Measurements from ENCODE around the gene KHDRBS1. TPM values are rescaled to one million over a fixed set of nuclear protein-coding genes. Genes with fewer than 3 reads are reported as not detected.

Gene KHDRBS1
- total and polyA plus RNA-seq, 2 of the 13 experiments (the other 11 are each of a cell fraction or from before 2014, with no cell fraction given), result 25.1 to 39.0 TPM

DNA sequence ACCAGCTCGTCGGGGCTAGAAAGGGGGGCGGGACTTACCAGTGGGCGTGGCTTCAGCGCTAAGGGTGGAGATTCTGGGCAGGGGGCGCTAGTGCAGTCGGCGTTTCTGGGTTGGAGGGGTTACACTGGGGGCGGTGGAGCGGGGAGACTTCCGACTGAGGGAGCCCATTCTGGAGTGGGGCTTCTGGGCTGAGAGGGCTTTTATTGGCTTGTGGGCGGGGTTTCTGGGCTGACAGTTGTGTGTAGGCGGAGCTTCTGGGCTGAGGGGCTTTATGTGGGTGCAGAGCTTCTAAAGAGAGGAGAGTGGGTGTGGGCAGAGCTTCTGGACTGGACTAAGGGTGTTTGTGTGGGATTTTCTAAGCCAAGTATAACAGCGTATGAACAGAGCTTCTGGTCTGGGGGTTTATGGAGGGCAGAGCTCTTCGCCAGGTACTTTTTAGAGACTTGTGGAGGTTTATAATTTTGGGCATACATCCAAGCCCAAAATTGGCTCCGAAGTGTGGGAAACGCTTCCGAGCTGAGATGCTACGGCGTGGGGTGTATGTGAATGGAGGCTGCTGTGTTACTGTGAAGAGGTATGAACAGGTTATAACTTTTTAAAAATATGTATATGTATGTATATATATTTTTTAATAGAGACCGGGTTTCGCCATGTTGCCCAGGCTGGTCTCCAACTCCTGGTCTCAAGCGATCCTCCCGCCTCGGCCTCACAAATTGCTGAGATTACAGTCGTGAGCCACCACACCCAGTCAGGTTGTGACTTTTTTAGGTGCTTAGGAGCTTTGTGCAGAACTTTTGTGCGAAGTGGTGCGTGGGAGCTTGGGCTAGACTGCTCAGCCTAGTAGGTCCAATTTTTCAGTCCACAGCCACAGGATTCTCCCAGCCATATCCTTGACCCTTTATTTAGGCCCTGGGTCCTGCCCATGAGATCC is 59.9 kb downstream of the KHDRBS1 start (continued):
- TF ChIP-seq SP5 (CRISPR knock-in tag; IDR thresholded peaks at IDR 0.05; ENCODE audit: borderline replicate concordance, low read depth) (no peak), ZNF496 (CRISPR knock-in tag; IDR thresholded peaks at IDR 0.05; ENCODE audit: insufficient replicate concordance) (no peak), PCBP1 (IDR thresholded peaks at IDR 0.05; ENCODE audit: borderline replicate concordance, low read depth, low read length) (no peak)
- TF ChIP-seq, protein P1, sequence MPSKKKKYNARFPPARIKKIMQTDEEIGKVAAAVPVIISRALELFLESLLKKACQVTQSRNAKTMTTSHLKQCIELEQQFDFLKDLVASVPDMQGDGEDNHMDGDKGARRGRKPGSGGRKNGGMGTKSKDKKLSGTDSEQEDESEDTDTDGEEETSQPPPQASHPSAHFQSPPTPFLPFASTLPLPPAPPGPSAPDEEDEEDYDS (CRISPR knock-in tag; IDR thresholded peaks at IDR 0.05), result peak; percentile 84

DNA sequence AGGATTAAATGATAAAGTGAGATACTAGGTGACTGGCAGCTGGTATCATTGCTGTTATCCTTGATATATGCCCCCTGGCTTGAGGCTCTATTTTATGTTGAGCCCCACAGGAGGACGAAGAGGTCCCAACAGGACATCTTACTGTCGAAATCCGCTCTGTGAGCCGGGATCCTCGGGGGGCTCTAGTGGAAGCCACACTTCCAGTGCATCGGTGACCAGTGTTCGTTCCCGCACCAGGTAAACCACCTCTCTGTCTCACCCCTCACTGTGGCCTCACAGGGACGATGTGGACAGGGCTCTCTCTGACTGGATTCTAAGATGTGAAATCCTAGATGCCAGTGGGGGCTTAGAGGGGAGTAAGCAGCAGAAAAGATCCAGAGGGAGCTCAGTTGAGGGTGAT is 61.2 kb downstream of the KHDRBS1 start:
- H3K79me2 ChIP-seq (ENCODE audit: insufficient read depth, low read length), result peaks cover 4% of the 10 kb centered on the region
- WGBS (ENCODE audit: low lambda C conversion rate), result 96% methylated on average over 8 of the region's 9 CpGs

More for the DNA sequence above, 61.2 kb downstream of the KHDRBS1 start:
- H3K4me3 ChIP-seq (replicated peaks in 1 of 3; ENCODE audit: insufficient read depth in 1 of 3, low read depth in 2 of 3, low read length in 3 of 3), result no peak overlapping the region
- no peak overlapping the region for H3K27ac ChIP-seq (ENCODE audit: extremely low read length, insufficient read depth, low read length)
- H3K4me2 ChIP-seq (ENCODE audit: low read depth, low read length), result no peak overlapping the region
- intact Hi-C loops (cut with micrococcal nuclease; ENCODE audit: unreplicated experiment), result loop anchor here (5.0 kb wide), 1 partner anchor 32 kb away; the partner anchor contains the start of gene KPNA6
- TF ChIP-seq ZEB1 (IDR thresholded peaks at IDR 0.05; ENCODE audit: insufficient replicate concordance, low read depth) (no peak), MATR3 (CRISPR knock-in tag; IDR thresholded peaks at IDR 0.05) (no peak), KLF12 (CRISPR knock-in tag; IDR thresholded peaks at IDR 0.05; ENCODE audit: borderline replicate concordance) (no peak), ZNF33A (CRISPR knock-in tag; IDR thresholded peaks at IDR 0.05; ENCODE audit: borderline replicate concordance) (no peak), ZNF552 (CRISPR knock-in tag; IDR thresholded peaks at IDR 0.05; ENCODE audit: borderline replicate concordance) (no peak), RBFOX2 (IDR thresholded peaks at IDR 0.05; ENCODE audit: low read depth, low read length) (no peak), ZNF614 (CRISPR knock-in tag; IDR thresholded peaks at IDR 0.05; ENCODE audit: borderline replicate concordance) (no peak), BRCA1 (CRISPR knock-in tag; IDR thresholded peaks at IDR 0.05) (no peak)
- TF ChIP-seq, protein P2, sequence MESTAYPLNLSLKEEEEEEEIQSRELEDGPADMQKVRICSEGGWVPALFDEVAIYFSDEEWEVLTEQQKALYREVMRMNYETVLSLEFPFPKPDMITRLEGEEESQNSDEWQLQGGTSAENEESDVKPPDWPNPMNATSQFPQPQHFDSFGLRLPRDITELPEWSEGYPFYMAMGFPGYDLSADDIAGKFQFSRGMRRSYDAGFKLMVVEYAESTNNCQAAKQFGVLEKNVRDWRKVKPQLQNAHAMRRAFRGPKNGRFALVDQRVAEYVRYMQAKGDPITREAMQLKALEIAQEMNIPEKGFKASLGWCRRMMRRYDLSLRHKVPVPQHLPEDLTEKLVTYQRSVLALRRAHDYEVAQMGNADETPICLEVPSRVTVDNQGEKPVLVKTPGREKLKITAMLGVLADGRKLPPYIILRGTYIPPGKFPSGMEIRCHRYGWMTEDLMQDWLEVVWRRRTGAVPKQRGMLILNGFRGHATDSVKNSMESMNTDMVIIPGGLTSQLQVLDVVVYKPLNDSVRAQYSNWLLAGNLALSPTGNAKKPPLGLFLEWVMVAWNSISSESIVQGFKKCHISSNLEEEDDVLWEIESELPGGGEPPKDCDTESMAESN (CRISPR knock-in tag; conservative IDR thresholded peaks at IDR 0.05), result no peak
- TF ChIP-seq, protein P3, sequence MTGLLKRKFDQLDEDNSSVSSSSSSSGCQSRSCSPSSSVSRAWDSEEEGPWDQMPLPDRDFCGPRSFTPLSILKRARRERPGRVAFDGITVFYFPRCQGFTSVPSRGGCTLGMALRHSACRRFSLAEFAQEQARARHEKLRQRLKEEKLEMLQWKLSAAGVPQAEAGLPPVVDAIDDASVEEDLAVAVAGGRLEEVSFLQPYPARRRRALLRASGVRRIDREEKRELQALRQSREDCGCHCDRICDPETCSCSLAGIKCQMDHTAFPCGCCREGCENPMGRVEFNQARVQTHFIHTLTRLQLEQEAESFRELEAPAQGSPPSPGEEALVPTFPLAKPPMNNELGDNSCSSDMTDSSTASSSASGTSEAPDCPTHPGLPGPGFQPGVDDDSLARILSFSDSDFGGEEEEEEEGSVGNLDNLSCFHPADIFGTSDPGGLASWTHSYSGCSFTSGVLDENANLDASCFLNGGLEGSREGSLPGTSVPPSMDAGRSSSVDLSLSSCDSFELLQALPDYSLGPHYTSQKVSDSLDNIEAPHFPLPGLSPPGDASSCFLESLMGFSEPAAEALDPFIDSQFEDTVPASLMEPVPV (CRISPR knock-in tag; IDR thresholded peaks at IDR 0.05), result no peak
- POLR2A ChIA-PET, result no interaction called here
- DNase-seq (ENCODE audit: low spot score) (no peak), ATAC-seq (no peak), FAIRE-seq (no peak)
- no peaks in the 10 kb centered on the region; a peak in 1 of 5 replicates for H3K27me3 ChIP-seq (ENCODE audit: control insufficient read depth in 1 of 2, insufficient read depth in 2 of 2, low read length in 2 of 2)
- no peaks in the 10 kb centered on the region for H4K20me1 ChIP-seq (ENCODE audit: insufficient read depth, low read length)
- no peak overlapping the region for H3K9ac ChIP-seq (ENCODE audit: insufficient read depth, low read depth, low read length)
- H3K36me3 ChIP-seq (replicated peaks in 1 of 2; ENCODE audit: control insufficient read depth in 1 of 2, insufficient read depth in 2 of 2, low read length in 2 of 2), result peaks cover 11 to 21% of the 10 kb centered on the region in 2 experiments; a peak in 4 of 5 replicates
- peaks cover 31% of the 10 kb centered on the region for H3K4me1 ChIP-seq (ENCODE audit: insufficient read depth, low read length)
- H3K9me3 ChIP-seq (ENCODE audit: low read length), result no peaks in the 10 kb centered on the region
- no TSS peak for BruUV-seq (replicated peaks)
- CTCF ChIA-PET (ENCODE audit: low intra/inter-chr PET ratio, low total read pairs), result no interaction called here
- H2AFZ ChIP-seq (ENCODE audit: low read length), result no peak overlapping the region
- in situ Hi-C loops (cut with HindIII; ENCODE audit: extremely low pct_ligation_motif_present, low pct_unique_long_range_greater_than_20kb), result no loop called here
